AG04449 (cell line): ENCODE data around the gene WDR70.

Experiments
- CTCF ChIA-PET: fragments of 350-600 bp; formaldehyde crosslinking; extraction: SDS; loops from one replicate; lab custom pipeline; 2021; ENCODE audit warnings: antibody characterized with exemption; lab: Yijun Ruan, JAX
- POLR2A ChIA-PET: fragments of 400-600, 350-600 bp; formaldehyde crosslinking; extraction: SDS; loops from one replicate; lab custom pipeline; 2020; ENCODE audit warnings: antibody characterized with exemption, inconsistent platforms; lab: Yijun Ruan, JAX
- DNase-seq: peaks from one replicate; pipeline ENCODE4 v3.0.0-alpha.2; 2010; ENCODE audit warnings: low read depth, low spot score
- H3K4me3 ChIP-seq: 2 replicates; pipeline ENCODE4 v1.5.1; 2011; ENCODE audit warnings: low read depth, mild to moderate bottlenecking, control low read depth, low read length
- CTCF ChIP-seq: IDR thresholded peaks from one replicate; pipeline ENCODE4 v1.5.1; 2011; ENCODE audit warnings: mild to moderate bottlenecking, moderate library complexity, low read length, control low read depth, inconsistent platforms; ENCODE audit not compliant: insufficient read depth; ENCODE audit errors: missing control alignments

WDR70 gene

GRCh38 chr5:37662362-37662761 is 283.2 kb downstream of the WDR70 start:
- ChIA-PET CTCF (no interaction called here), POLR2A (no interaction called here)
- DNase-seq = no peak
- H3K4me3 ChIP-seq = no peak overlapping the region
- no peak for TF ChIP-seq CTCF

- no peak overlapping the region for H3K4me3 ChIP-seq
- DNase-seq = no peak
- no peak for TF ChIP-seq CTCF
- CTCF ChIA-PET = no interaction called here
- POLR2A ChIA-PET = no interaction called here
These were observed 283.8 kb downstream of the WDR70 start for GRCh38 chr5:37662789-37663485.

DNA sequence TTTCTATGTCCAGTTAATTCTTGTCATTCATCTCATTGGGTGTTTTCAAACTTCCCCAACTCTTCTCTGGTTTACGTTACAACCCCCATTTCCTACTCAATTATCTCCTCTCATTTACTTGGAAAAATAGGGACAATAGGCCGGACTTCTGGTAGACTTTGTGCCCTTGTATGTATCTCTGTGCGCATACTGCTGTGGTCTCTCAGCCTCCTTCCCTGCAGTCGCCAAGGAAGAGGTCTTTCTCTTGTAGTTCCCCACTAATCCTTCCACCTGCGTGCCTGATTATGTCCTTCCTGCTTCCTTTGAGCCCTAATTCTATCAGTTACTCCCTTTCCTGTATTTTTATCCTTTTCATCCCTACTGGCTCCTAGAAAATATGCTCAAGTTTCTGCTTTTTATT is 284.4 kb downstream of the WDR70 start:
- DNase-seq = no peak

DNA sequence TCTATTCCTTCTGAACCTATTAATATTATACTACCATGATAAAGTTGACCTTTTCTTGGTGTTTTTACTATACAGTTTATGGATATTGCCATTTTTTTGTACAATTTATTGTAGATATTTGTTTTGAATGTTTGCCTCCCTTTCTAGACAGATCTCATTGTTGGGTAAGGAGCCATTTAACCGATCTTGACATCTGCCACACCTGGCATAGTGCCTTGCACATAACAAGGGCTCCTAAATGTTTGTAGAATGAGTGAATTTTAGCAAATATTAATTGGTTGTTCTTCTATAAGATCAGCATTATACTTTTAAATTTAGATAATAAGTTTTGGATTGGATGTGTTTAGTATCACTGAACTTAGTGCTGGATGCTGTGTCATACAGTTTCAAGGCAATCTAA is 285.4 kb downstream of the WDR70 start:
- ChIA-PET POLR2A (no interaction called here), CTCF (interaction anchor here (0.6 kb wide), 1 partner anchor 39 kb away, joined by 3 read pairs; no protein-coding TSS in a partner anchor)
- no peak for TF ChIP-seq CTCF
- no peak overlapping the region for H3K4me3 ChIP-seq
- no peak for DNase-seq

More for the DNA sequence above, 284.4 kb downstream of the WDR70 start:
- H3K4me3 ChIP-seq = no peak overlapping the region
- ChIA-PET CTCF (no interaction called here), POLR2A (no interaction called here)
- no peak for TF ChIP-seq CTCF

GRCh38 chr5:37665272-37665671 is 286.2 kb downstream of the WDR70 start:
- TF ChIP-seq CTCF = no peak
- DNase-seq = no peak
- H3K4me3 ChIP-seq = no peak overlapping the region
- POLR2A ChIA-PET = interaction anchor here (1.2 kb wide), 1 partner anchor 109 kb away, joined by 3 read pairs; no protein-coding TSS in a partner anchor
- CTCF ChIA-PET = interaction anchor here (0.6 kb wide), 1 partner anchor 40 kb away, joined by 3 read pairs; no protein-coding TSS in a partner anchor

DNA sequence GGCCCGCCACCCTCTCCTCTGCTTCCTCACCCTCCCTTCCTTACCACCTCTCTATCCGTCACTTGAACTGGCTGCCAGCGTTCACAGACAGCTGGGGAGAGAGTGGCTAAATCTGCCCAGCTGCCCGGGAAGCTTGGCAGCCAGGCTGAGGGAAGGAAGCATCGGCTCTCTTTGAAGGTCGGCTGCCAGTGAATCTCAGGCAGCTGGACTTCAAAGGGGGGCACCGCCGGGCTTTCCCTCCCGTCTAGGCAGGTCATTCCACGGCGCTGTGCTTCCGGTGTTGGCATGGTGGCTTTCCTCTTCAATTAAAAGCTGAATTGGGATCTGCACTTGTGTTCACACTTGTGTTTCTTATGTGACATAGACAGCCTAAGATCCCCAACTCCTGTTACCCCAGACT is 286.8 kb downstream of the WDR70 start:
- ChIA-PET POLR2A (interaction anchor here (1.2 kb wide), 1 partner anchor 109 kb away, joined by 3 read pairs; no protein-coding TSS in a partner anchor), CTCF (no interaction called here)
- DNase-seq = no peak
- no peak for TF ChIP-seq CTCF
- H3K4me3 ChIP-seq = no peak overlapping the region
